HepG2 (cell line): Measurements from ENCODE around the gene SPG7. TPM values are rescaled to one million over a fixed set of nuclear protein-coding genes. Genes with fewer than 3 reads are reported as not detected.

Experiments used
- CBX1 ChIP-seq: IDR thresholded peaks from one replicate; pipeline ENCODE4 v1.6.1; 2016; ENCODE audit warnings: antibody characterized with exemption, low read depth
- HDAC2 ChIP-seq: sonication (generic); formaldehyde crosslinking; IDR thresholded peaks from 2 replicates; pipeline ENCODE4 v1.4.0; 2020; ENCODE audit warnings: missing genetic modification reagents
- IRX3 ChIP-seq: sonication (generic); formaldehyde crosslinking; IDR thresholded peaks from 2 replicates; pipeline ENCODE4 v1.8.1; 2023; ENCODE audit warnings: mild to moderate bottlenecking, low read depth, missing genetic modification reagents, borderline replicate concordance
- TFAP4 ChIP-seq: sonication (generic); IDR thresholded peaks from 2 replicates; pipeline ENCODE4 v1.6.1; 2016; ENCODE audit warnings: low read depth, borderline replicate concordance
- THAP11 ChIP-seq: IDR thresholded peaks from 2 replicates; pipeline ENCODE4 v1.6.1; 2016; ENCODE audit warnings: missing biosample characterization, missing genetic modification reagents
- USF2 ChIP-seq, 2 experiments: sonication (generic) in 1 of 2; formaldehyde crosslinking in 1 of 2; IDR thresholded peaks; 2 replicates each; pipeline versions ENCODE4 v1.5.1 to v1.6.1; 2011 to 2020; ENCODE audit warnings: borderline replicate concordance in 1 of 2, low read depth in 1 of 2, low read length in 1 of 2, mild to moderate bottlenecking in 1 of 2, missing genetic modification reagents in 1 of 2, moderate library complexity in 1 of 2
- ZBTB2 ChIP-seq: sonication (generic); formaldehyde crosslinking; IDR thresholded peaks from 2 replicates; pipeline ENCODE4 v1.8.0; 2022; ENCODE audit warnings: low read depth, missing genetic modification reagents
- ZNF274 ChIP-seq: sonication (generic); formaldehyde crosslinking; IDR thresholded peaks from 2 replicates; pipeline ENCODE4 v1.5.1; 2020; ENCODE audit warnings: mild to moderate bottlenecking, missing genetic modification reagents
- ZNF407 ChIP-seq: sonication (generic); formaldehyde crosslinking; IDR thresholded peaks from one replicate; pipeline ENCODE4 v1.5.1; 2020; ENCODE audit warnings: mild to moderate bottlenecking, missing genetic modification reagents; ENCODE audit errors: not compliant biosample characterization
- ZNF441 ChIP-seq: sonication (generic); formaldehyde crosslinking; IDR thresholded peaks from 2 replicates; pipeline ENCODE4 v1.7.0; 2021; ENCODE audit warnings: missing genetic modification reagents, borderline replicate concordance
- ZNF567 ChIP-seq: sonication (generic); formaldehyde crosslinking; IDR thresholded peaks from 2 replicates; pipeline ENCODE4 v1.8.1; 2023; ENCODE audit warnings: mild to moderate bottlenecking, missing genetic modification reagents, borderline replicate concordance
- ZNF770 ChIP-seq: sonication (generic); formaldehyde crosslinking; IDR thresholded peaks from 2 replicates; pipeline ENCODE4 v1.5.0; 2020; ENCODE audit warnings: mild to moderate bottlenecking, missing genetic modification reagents
- polyA plus RNA-seq, 8 experiments: library from polyadenylated mRNA; depleted of rRNA in 3 of 8; stranded (reverse) in 7 of 8; unstranded in 1 of 8; fragments of >200 nt; fragmentation: Illumina TruSeq in 4 of 8; extraction: Trizol in 4 of 8; gene quantifications; 2 replicates each; pipeline versions ENCODE4 v1.2.1 to v1.2.3, GENCODE V29; 2011 to 2016; ENCODE audit warnings: low read depth in 4 of 8, missing spikeins in 1 of 8, mixed read lengths in 1 of 8; ENCODE audit not compliant: insufficient read depth in 1 of 8
- total RNA-seq, 5 experiments: library from RNA; depleted of rRNA; stranded (reverse); fragments of >200 nt; fragmentation: Illumina TruSeq; extraction: Trizol; gene quantifications; 2 replicates each; pipeline ENCODE4 v1.2.3, GENCODE V29; 2016; ENCODE audit warnings: low read depth in 1 of 5

Gene SPG7
- total and polyA plus RNA-seq, 2 of the 13 experiments (the other 11 are each of a cell fraction or from before 2014, with no cell fraction given) = 66.0 to 136 TPM

- TF ChIP-seq CBX1 (no peak), THAP11 (CRISPR knock-in tag) (no peak), ZNF441 (CRISPR knock-in tag) (no peak), IRX3 (no peak), ZNF770 (CRISPR knock-in tag) (no peak), ZNF407 (CRISPR knock-in tag) (no peak), ZBTB2 (CRISPR knock-in tag) (no peak), ZNF567 (CRISPR knock-in tag) (no peak), TFAP4 (no peak), ZNF274 (CRISPR knock-in tag) (no peak), HDAC2 (CRISPR knock-in tag) (no peak), USF2 (IDR thresholded peaks at IDR 0.05; ENCODE audit: low read depth, low read length) (no peak), USF2 (CRISPR knock-in tag; IDR thresholded peaks at IDR 0.05; ENCODE audit: borderline replicate concordance) (no peak)
Measured at GRCh38 chr16:89561142-89561883, 53.1 kb downstream of the SPG7 start (continued).
